PC-3 (cell line): Measurements from ENCODE around the gene KCNH1.

Source experiments
- CTCF ChIP-seq: fragments of 300-600 bp; sonication (generic); conservative IDR thresholded peaks from 2 replicates; pipeline ENCODE4 v1.5.1; 2017; ENCODE audit warnings: antibody characterized with exemption, low read depth, mild to moderate bottlenecking, low read length
- EZH2 ChIP-seq: fragments of 300-600 bp; sonication (generic); IDR thresholded peaks from one replicate; pipeline ENCODE4 v1.6.1; 2017; ENCODE audit warnings: antibody characterized with exemption, mild to moderate bottlenecking, low read length; ENCODE audit not compliant: unreplicated experiment
- EZH2phosphoT487 ChIP-seq: fragments of 300-600 bp; sonication (generic); IDR thresholded peaks from 2 replicates; pipeline ENCODE4 v1.6.1; 2018; ENCODE audit warnings: mild to moderate bottlenecking, antibody characterized with exemption, low read length, borderline replicate concordance

- TF ChIP-seq EZH2, result no peak
- no peak for TF ChIP-seq CTCF
- TF ChIP-seq EZH2phosphoT487, result no peak
Measured at GRCh38 chr1:210657806-210658205, 476.1 kb downstream of the KCNH1 start.
